Progenitor cell of endocrine pancreas (in vitro differentiated cells): ENCODE results near the gene HINT2. TPM values are rescaled to one million over a fixed set of nuclear protein-coding genes. Genes with fewer than 3 reads are reported as not detected.

Experiments
- DNase-seq: peaks from one replicate; pipeline ENCODE4 v3.0.0; 2021; ENCODE audit warnings: low spot score; ENCODE audit not compliant: unreplicated experiment
- H3K27ac Mint-ChIP-seq: 2 replicates; pipeline ENCODE4 v1.8.0; 2021; ENCODE audit warnings: mild to moderate bottlenecking, moderate library complexity, mixed read lengths
- H3K27me3 Mint-ChIP-seq: 2 replicates; pipeline ENCODE4 v1.8.0; 2021; ENCODE audit warnings: mixed read lengths
- H3K36me3 Mint-ChIP-seq: 2 replicates; pipeline ENCODE4 v1.8.0; 2022; ENCODE audit warnings: mixed read lengths; ENCODE audit not compliant: insufficient read depth
- H3K4me1 Mint-ChIP-seq: 2 replicates; pipeline ENCODE4 v1.8.0; 2021; ENCODE audit warnings: low read depth, mixed read lengths
- H3K4me3 Mint-ChIP-seq: 2 replicates; pipeline ENCODE4 v1.8.0; 2021; ENCODE audit warnings: low read depth, mild to moderate bottlenecking, moderate library complexity, mixed read lengths
- H3K9me3 Mint-ChIP-seq: 2 replicates; pipeline ENCODE4 v1.8.0; 2021; ENCODE audit warnings: low read depth, mixed read lengths
- long read RNA-seq: library from polyadenylated mRNA; unstranded; transcript quantifications from one replicate; pipeline ENCODE4 v2.0.0, GENCODE V29; 2020
- total RNA-seq: library from RNA; stranded (reverse); gene quantifications from 2 replicates; pipeline ENCODE4 v1.2.1, GENCODE V29; 2021
- TF ChIP-seq, protein P1 (sequence below): fragments of 200-600 bp; sonication (generic); IDR thresholded peaks from one replicate; pipeline ENCODE4 v1.5.0; 2021; ENCODE audit warnings: antibody characterized with exemption, mild to moderate bottlenecking; ENCODE audit not compliant: unreplicated experiment

The HINT2 gene
- total RNA-seq, result 37.7 and 41.5 TPM in 2 replicates
- long read RNA-seq, partial matches to known transcripts, result 1 of 4 reads
- long read RNA-seq, other reads (novel, unspliced or antisense), result 2 of 4 reads

DNA sequence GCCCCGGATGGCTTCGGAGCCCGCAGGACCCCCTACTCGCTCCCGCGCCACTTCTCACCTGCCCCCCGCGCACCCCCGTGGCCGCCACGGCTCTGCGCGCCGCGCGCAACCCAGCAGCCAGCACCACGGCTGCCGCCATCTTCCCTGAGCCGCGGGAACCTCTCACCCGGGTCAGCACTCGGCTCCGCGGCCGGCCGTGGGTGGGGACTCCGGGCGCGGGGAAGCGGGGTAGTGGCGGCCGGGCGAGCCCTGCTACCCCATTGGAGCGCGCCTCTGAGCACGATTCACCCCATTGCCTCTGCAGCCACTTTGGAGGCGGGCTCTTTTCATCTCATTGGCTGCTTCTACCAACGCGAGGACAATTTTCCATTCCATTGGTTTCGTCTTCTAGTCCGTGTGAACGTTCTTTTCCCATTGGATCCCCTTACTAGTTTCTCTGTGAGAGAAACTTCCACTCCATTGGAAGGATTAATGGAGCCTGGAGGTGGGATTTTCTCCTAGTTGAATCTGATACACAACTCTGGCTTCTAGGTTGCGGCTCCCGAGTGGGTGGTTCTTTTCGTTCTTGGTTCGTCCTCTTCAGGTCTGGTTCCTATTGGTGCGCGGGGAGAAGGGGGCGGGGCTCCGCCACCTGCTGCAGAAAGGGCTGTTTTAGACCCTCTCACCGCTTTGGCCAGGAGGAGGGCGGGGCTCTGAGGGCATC, at the start of gene HINT2:
TSS of gene HINT2 (minus strand) at position 202 of the 703 bp plus-strand sequence. CDS start at position 139, 63 bp downstream.
- Mint-ChIP-seq H3K27me3 (no peaks in the 10 kb centered on the region), H3K9me3 (peaks cover 3% of the 10 kb centered on the region), H3K27ac (peak within 1 kb of the TSS; percentile 96), H3K4me1 (peaks cover 21% of the 10 kb centered on the region), H3K4me3 (peak within 1 kb of the TSS; percentile 90), H3K36me3 (no peaks in the 10 kb centered on the region)
- peak; percentile 95 for DNase-seq
- TF ChIP-seq, protein P1, sequence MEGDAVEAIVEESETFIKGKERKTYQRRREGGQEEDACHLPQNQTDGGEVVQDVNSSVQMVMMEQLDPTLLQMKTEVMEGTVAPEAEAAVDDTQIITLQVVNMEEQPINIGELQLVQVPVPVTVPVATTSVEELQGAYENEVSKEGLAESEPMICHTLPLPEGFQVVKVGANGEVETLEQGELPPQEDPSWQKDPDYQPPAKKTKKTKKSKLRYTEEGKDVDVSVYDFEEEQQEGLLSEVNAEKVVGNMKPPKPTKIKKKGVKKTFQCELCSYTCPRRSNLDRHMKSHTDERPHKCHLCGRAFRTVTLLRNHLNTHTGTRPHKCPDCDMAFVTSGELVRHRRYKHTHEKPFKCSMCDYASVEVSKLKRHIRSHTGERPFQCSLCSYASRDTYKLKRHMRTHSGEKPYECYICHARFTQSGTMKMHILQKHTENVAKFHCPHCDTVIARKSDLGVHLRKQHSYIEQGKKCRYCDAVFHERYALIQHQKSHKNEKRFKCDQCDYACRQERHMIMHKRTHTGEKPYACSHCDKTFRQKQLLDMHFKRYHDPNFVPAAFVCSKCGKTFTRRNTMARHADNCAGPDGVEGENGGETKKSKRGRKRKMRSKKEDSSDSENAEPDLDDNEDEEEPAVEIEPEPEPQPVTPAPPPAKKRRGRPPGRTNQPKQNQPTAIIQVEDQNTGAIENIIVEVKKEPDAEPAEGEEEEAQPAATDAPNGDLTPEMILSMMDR, result no peak

DNA sequence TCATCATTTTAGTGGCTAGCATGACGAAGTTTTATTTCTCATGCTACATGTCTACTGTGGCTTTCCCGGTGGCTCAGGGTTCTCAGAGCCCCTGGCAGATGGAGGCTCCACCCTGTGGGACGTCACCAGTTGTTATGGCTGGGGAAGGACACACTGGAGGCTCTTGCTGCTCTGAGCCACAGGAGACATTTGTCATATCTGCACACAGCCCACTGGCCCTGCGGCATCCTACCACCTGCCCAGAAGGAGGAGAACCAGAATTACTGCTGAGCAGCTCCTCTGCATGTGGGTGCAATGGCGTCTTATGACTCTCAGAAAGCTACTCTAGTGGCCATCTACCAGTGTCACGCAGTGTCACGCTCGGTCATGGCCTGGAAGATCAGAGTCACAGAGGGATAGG, 48.7 kb upstream of the HINT2 start:
- Mint-ChIP-seq H3K4me1 (peaks cover 3% of the 10 kb centered on the region), H3K36me3 (peaks cover under 1% of the 10 kb centered on the region), H3K4me3 (no peak overlapping the region), H3K27ac (no peak overlapping the region), H3K9me3 (no peaks in the 10 kb centered on the region), H3K27me3 (peaks cover 45% of the 10 kb centered on the region)
- no peak for DNase-seq
- TF ChIP-seq, protein P1, result no peak

DNA sequence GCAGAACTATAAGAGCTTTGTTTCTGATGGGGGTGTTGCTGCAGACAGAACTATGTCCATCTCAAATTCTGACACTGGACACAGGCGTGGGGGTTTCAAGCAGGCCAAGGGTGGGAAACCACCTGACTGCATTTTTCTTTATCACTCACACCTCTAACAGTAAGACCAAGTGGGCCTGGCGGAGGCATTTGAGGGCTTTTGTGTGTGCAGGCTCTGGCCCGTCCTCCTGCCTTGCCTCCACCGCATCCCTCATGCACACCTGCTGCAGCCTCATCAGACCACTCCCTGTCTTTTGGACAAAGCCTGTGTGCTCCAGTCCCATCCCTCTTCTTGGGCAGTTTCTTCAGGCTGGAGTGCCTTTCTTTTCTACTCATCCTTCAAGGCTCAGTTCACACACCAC, 47.5 kb upstream of the HINT2 start:
- H3K36me3 Mint-ChIP-seq, result peaks cover 2% of the 10 kb centered on the region
- peaks cover 3% of the 10 kb centered on the region for H3K4me1 Mint-ChIP-seq
- DNase-seq, result no peak
- peaks cover 46% of the 10 kb centered on the region for H3K27me3 Mint-ChIP-seq
- no peak overlapping the region for H3K4me3 Mint-ChIP-seq
- H3K27ac Mint-ChIP-seq, result no peak overlapping the region
- H3K9me3 Mint-ChIP-seq, result no peaks in the 10 kb centered on the region
- TF ChIP-seq, protein P1, result no peak

DNA sequence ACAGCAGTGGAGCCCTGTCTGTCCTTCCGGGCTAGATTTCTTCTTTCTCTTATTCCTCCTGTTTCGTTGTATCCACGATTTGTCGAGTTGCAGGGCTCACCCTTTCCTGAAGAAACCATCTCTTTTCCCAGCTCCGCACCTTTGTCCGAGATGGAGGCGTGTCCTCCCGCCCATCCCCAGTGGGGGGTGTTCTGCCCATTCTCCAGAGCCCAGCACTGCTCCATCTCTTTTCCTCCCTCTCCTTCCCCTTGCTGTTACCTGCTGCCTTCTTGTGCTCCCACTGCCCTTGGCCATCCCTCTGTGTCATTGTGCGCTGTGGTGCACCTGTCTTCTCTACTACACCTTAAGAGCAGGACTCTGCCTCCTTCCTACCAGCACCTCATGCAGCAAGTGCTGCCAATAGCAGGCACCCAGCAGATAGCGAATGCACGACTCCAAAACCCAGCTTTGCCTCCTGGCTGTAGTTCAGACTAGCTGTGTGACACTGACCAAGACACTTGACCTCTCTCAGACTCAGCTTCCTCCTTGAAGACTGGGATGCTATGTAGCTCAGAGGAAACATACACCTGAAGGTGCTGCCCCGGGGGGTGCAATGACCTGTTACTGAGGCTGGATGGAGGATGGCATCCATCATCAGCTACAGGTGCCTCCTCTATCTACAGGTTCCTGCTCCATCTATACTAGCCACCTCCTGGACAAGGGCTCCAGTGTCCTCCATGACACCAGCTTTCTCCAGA, 46.5 kb upstream of the HINT2 start:
- DNase-seq, result no peak
- Mint-ChIP-seq H3K9me3 (no peaks in the 10 kb centered on the region), H3K4me3 (no peak overlapping the region)

DNA sequence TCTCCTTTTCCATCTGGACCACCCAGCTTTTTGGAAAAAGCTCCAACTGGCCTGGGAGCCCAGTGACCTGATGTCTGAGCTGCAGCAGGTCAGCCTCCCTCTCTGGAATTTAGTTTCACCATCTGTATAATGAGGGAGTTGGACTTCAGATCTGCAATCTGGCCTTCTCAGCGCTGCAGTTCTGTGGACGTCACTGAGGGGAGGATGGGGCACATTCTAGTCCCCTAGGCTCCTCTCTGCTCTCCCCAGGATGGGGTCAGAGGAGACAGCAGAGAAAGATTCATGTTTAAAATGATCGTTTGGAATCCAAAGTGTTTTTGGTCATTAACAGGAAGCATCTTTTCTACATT, 45.1 kb upstream of the HINT2 start:
- no peak for DNase-seq
- H3K36me3 Mint-ChIP-seq, result peaks cover 2% of the 10 kb centered on the region
- H3K4me1 Mint-ChIP-seq, result peaks cover 3% of the 10 kb centered on the region
- H3K27me3 Mint-ChIP-seq, result peaks cover 43% of the 10 kb centered on the region
- H3K4me3 Mint-ChIP-seq, result no peak overlapping the region
- TF ChIP-seq, protein P1, result no peak
- no peak overlapping the region for H3K27ac Mint-ChIP-seq
- no peaks in the 10 kb centered on the region for H3K9me3 Mint-ChIP-seq

More for the DNA sequence above, 46.5 kb upstream of the HINT2 start:
- Mint-ChIP-seq H3K36me3 (peaks cover 2% of the 10 kb centered on the region), H3K4me1 (peaks cover 3% of the 10 kb centered on the region), H3K27me3 (peaks cover 49% of the 10 kb centered on the region), H3K27ac (no peak overlapping the region)
- TF ChIP-seq, protein P1, result no peak
